Activated B cell treated with CpG ODN at 0.5 μM for 24 hours (primary cell): ENCODE data around the gene CSF1. TPM values are rescaled to one million over a fixed set of nuclear protein-coding genes. Genes with fewer than 3 reads are reported as not detected.

Source experiments
- ATAC-seq: fragments of 200-7000 bp; cut with Tn5 transposase; one replicate; pipeline ENCODE4 v1.10.0; 2021; ENCODE audit warnings: low read depth, mild to moderate bottlenecking, moderate library complexity
- CTCF ChIA-PET: fragments of 350-600 bp; sonication (Branson Sonifier 250); formaldehyde crosslinking; loops from one replicate; lab custom pipeline; 2021; ENCODE audit warnings: antibody characterized with exemption; lab: Charles Lee
- POLR2A ChIA-PET: fragments of 350-600 bp; sonication (Branson Sonifier 250); formaldehyde crosslinking; loops from one replicate; lab custom pipeline; 2021; ENCODE audit warnings: antibody characterized with exemption; lab: Charles Lee
- DNase-seq: peaks from one replicate; pipeline ENCODE4 v3.0.0; 2022
- H3K27ac Mint-ChIP-seq: one replicate; pipeline ENCODE4 v1.8.0; 2020; ENCODE audit warnings: mixed read lengths
- H3K27me3 Mint-ChIP-seq: one replicate; pipeline ENCODE4 v1.8.0; 2021; ENCODE audit warnings: mixed read lengths
- H3K36me3 Mint-ChIP-seq: one replicate; pipeline ENCODE4 v1.8.0; 2021; ENCODE audit warnings: low read depth, mixed read lengths
- H3K4me1 Mint-ChIP-seq: one replicate; pipeline ENCODE4 v1.8.0; 2021; ENCODE audit warnings: mixed read lengths
- H3K4me3 Mint-ChIP-seq: one replicate; pipeline ENCODE4 v1.8.0; 2020; ENCODE audit warnings: mild to moderate bottlenecking, mixed read lengths
- H3K9me3 Mint-ChIP-seq: one replicate; pipeline ENCODE4 v1.8.0; 2020; ENCODE audit warnings: mixed read lengths
- intact Hi-C: fragments of 100-400 bp; cut with micrococcal nuclease; formaldehyde crosslinking; loops from one replicate; pipeline ENCODE4 v1.15.1; 2024
- total RNA-seq: library from RNA; stranded (reverse); gene quantifications from 2 replicates; pipeline ENCODE4 v1.2.3, GENCODE V29; 2022
- TF ChIP-seq, protein P1 (sequence below): fragments of 200-600 bp; IDR thresholded peaks from one replicate; pipeline ENCODE4 v1.8.0; 2022; ENCODE audit warnings: antibody characterized with exemption, mild to moderate bottlenecking

CSF1 gene
- total RNA-seq, 1 donor from 2014 or later: 2.0 TPM

DNA sequence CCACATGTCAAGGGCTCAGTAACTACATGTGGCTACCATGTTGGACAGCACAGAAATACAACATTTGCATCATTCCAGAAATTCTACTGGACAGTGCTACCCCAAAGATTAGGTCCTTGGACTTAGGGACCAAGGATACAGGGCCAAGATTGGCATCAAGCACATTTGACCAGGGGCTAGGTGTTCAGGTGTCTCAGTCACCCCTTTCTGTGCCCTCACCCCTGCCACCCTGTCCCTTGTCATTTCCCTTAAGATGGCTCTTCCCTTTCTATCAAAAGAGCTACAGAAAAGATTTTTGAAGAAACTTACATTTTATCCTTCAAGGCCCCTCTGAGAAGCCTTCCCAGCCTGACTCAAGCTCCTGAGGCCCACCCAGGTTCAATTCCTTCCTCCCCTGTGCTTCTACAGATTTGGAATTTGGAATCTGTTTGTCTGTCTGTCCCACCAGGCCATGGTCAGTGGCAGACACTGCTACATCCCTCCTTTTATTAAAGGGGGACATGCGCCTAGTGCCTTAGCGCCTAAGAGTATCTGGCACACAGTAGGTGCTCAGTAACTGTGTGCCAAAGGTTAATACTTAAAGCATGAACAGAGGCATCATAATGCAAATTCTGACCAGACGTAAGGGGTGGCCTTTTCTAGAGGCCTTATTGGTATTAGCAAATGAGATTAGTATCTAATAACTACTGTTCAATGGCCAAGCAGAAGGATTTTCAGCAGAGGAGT, 21.4 kb downstream of the CSF1 start:
- peaks cover 8% of the 10 kb centered on the region for H3K27me3 Mint-ChIP-seq
- peaks cover 4% of the 10 kb centered on the region for H3K9me3 Mint-ChIP-seq
- intact Hi-C loops: no loop called here
- no peak overlapping the region for H3K4me3 Mint-ChIP-seq
- no peak for ATAC-seq
- peaks cover 2% of the 10 kb centered on the region for H3K36me3 Mint-ChIP-seq
- ChIA-PET CTCF (no interaction called here), POLR2A (no interaction called here)
- H3K4me1 Mint-ChIP-seq: no peaks in the 10 kb centered on the region
- no peak for DNase-seq
- TF ChIP-seq, protein P1, sequence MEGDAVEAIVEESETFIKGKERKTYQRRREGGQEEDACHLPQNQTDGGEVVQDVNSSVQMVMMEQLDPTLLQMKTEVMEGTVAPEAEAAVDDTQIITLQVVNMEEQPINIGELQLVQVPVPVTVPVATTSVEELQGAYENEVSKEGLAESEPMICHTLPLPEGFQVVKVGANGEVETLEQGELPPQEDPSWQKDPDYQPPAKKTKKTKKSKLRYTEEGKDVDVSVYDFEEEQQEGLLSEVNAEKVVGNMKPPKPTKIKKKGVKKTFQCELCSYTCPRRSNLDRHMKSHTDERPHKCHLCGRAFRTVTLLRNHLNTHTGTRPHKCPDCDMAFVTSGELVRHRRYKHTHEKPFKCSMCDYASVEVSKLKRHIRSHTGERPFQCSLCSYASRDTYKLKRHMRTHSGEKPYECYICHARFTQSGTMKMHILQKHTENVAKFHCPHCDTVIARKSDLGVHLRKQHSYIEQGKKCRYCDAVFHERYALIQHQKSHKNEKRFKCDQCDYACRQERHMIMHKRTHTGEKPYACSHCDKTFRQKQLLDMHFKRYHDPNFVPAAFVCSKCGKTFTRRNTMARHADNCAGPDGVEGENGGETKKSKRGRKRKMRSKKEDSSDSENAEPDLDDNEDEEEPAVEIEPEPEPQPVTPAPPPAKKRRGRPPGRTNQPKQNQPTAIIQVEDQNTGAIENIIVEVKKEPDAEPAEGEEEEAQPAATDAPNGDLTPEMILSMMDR: no peak
- no peak overlapping the region for H3K27ac Mint-ChIP-seq

DNA sequence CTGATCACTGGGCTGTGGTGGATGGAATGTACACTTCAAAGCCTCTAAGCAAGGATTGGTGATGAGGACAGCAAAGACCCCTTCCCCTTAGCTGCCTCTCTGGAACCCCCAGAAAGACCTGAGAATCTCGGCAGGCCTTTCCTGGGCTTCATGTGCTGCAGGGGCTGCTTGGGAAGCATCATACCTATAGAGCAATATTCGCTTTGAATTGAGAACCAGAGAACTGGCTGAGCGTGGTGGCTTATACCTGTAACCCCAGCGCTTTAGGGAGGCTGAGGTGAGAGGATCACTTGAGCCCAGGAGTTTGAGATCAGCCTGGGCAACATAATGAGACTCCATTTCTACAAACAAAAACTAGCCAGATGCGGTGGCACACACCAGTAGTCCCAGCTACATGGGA, 22.0 kb downstream of the CSF1 start:
- Mint-ChIP-seq H3K27me3 (peaks cover 8% of the 10 kb centered on the region), H3K36me3 (peaks cover 4% of the 10 kb centered on the region), H3K4me3 (no peak overlapping the region), H3K4me1 (no peaks in the 10 kb centered on the region), H3K27ac (no peak overlapping the region), H3K9me3 (peaks cover 6% of the 10 kb centered on the region)
- TF ChIP-seq, protein P1: no peak
- CTCF ChIA-PET: no interaction called here
- no peak for ATAC-seq
- POLR2A ChIA-PET: no interaction called here
- intact Hi-C loops: no loop called here
- DNase-seq: no peak

DNA sequence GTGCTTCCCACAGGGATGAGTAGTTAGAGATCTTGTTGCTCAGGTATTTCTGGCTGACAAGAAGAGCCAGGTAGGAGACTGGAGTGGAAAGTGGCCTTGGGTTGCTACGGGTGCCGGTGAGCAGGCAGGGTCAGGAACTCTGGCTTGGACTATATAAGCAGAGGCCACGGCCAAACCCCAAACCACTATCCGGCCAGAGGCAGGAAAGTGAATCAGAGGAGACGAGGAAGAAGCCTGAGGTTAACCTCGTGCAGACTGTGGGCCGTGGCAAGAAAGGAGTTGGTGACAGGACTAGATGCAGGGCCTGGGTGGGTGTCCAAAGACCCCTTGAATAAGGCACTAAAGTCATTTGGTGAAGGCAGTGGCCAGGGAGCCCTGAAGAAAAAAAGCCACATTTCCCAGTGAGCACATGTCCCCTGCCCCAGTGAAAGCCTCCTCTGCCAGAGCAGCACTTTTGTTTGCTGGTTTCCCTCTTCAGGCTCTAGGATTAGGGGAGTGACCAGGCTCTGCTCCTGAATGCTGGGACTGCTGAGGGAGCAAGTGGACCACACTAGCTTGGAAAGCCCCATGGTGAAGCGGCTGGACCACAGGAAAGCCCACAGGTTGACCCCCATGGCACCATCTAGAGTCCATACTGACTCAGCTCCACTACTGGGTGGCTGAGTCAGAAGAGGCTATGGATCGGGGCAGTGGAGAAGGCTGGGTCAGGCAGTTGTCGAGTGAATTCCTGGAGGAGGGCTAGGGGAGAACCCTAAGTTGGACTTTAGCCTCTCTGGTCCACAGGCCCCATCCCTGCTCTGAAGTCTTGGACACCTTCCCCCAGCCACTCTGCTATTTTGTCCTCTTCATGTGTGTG, 23.4 kb downstream of the CSF1 start:
- POLR2A ChIA-PET: no interaction called here
- CTCF ChIA-PET: no interaction called here
- no peak for ATAC-seq
- H3K4me3 Mint-ChIP-seq: no peak overlapping the region
- H3K27me3 Mint-ChIP-seq: peaks cover 8% of the 10 kb centered on the region
- peaks cover 4% of the 10 kb centered on the region for H3K36me3 Mint-ChIP-seq
- no peak for DNase-seq
- intact Hi-C loops: no loop called here
- H3K27ac Mint-ChIP-seq: no peak overlapping the region
- peaks cover 13% of the 10 kb centered on the region for H3K9me3 Mint-ChIP-seq
- TF ChIP-seq, protein P1: no peak
- no peaks in the 10 kb centered on the region for H3K4me1 Mint-ChIP-seq

DNA sequence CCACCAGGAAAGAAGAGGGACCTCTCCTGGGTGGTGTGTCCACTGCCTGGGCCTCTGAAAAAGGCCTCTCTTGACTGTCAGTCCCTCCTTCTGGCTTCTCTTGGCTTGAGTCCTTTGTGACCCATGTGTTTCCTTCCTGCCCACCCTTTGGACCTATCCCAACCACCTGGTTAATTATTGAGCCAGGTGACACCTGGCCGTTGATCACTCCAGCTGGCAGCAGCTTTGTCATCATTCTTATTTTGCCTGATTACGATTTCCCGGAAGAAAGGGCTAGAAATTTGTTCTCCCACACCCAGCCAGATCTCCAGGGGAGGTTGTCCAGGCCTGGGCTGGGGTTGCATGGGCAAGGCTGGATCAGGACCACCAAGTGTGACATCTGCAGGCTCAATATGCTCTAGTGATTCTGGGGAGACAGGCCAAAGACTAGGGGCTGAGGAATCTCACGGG, 24.8 kb downstream of the CSF1 start:
- no peak for DNase-seq
- ChIA-PET CTCF (no interaction called here), POLR2A (no interaction called here)
- Mint-ChIP-seq H3K4me3 (no peak overlapping the region), H3K36me3 (peaks cover 4% of the 10 kb centered on the region), H3K9me3 (peaks cover 13% of the 10 kb centered on the region), H3K27ac (no peak overlapping the region), H3K4me1 (no peaks in the 10 kb centered on the region), H3K27me3 (peaks cover 8% of the 10 kb centered on the region)
- ATAC-seq: no peak
- TF ChIP-seq, protein P1: no peak
- intact Hi-C loops: no loop called here

DNA sequence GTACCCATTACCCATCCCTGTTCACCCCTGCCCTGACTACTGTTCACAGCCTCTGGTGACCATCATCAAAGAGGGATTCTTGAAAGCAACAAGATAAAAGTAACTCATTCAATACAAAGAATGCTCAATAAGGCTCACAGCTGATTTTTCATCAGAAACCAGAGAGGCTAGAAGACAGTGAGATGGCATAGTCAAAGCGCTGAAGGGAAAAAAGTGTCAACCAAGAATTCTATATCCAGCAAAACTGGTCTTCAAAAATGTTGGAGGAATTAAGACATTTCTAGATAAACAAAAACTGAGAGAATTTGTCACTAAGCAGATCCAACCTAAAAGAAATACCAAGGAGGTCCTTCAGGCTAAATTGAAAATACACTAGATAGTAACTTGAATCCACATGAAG, 27.1 kb downstream of the CSF1 start:
- Mint-ChIP-seq H3K4me1 (no peaks in the 10 kb centered on the region), H3K27me3 (peaks cover 8% of the 10 kb centered on the region), H3K27ac (no peak overlapping the region), H3K4me3 (no peak overlapping the region), H3K9me3 (peaks cover 13% of the 10 kb centered on the region), H3K36me3 (peaks cover 4% of the 10 kb centered on the region)
- ATAC-seq (no peak), DNase-seq (no peak)
- ChIA-PET POLR2A (no interaction called here), CTCF (no interaction called here)
- intact Hi-C loops: no loop called here
- TF ChIP-seq, protein P1: no peak
